ENCODE measurements around the gene ARRDC5.
"Not testable (repeated sequence)": the region's sequence is repeated elsewhere in the genome, so short reads cannot be mapped to it uniquely, and the experiment has no call there.

- TF ChIP-seq, protein P1, sequence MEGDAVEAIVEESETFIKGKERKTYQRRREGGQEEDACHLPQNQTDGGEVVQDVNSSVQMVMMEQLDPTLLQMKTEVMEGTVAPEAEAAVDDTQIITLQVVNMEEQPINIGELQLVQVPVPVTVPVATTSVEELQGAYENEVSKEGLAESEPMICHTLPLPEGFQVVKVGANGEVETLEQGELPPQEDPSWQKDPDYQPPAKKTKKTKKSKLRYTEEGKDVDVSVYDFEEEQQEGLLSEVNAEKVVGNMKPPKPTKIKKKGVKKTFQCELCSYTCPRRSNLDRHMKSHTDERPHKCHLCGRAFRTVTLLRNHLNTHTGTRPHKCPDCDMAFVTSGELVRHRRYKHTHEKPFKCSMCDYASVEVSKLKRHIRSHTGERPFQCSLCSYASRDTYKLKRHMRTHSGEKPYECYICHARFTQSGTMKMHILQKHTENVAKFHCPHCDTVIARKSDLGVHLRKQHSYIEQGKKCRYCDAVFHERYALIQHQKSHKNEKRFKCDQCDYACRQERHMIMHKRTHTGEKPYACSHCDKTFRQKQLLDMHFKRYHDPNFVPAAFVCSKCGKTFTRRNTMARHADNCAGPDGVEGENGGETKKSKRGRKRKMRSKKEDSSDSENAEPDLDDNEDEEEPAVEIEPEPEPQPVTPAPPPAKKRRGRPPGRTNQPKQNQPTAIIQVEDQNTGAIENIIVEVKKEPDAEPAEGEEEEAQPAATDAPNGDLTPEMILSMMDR (IDR thresholded peaks at IDR 0.05) = not testable (repeated sequence)
- TF ChIP-seq POLR2A (IDR thresholded peaks at IDR 0.05) = not testable (repeated sequence)
Measured at GRCh38 chr19:4938461-4938860, 35.8 kb upstream of the ARRDC5 start.

Data from adrenal gland (tissue), 5 donors.